Measurements from ENCODE around the gene YAF2.

- TF ChIP-seq CTCF (IDR thresholded peaks at IDR 0.05): no peak
- no peak for TF ChIP-seq POLR2A (IDR thresholded peaks at IDR 0.05)
- TF ChIP-seq POLR2AphosphoS5 (IDR thresholded peaks at IDR 0.05): no peak
- no peak for TF ChIP-seq EP300 (IDR thresholded peaks at IDR 0.05)
These were observed 113.2 kb downstream of the YAF2 start for GRCh38 chr12:42124764-42125387.
